ENCODE data around the gene CTNNAL1.

- TF ChIP-seq, protein P1, sequence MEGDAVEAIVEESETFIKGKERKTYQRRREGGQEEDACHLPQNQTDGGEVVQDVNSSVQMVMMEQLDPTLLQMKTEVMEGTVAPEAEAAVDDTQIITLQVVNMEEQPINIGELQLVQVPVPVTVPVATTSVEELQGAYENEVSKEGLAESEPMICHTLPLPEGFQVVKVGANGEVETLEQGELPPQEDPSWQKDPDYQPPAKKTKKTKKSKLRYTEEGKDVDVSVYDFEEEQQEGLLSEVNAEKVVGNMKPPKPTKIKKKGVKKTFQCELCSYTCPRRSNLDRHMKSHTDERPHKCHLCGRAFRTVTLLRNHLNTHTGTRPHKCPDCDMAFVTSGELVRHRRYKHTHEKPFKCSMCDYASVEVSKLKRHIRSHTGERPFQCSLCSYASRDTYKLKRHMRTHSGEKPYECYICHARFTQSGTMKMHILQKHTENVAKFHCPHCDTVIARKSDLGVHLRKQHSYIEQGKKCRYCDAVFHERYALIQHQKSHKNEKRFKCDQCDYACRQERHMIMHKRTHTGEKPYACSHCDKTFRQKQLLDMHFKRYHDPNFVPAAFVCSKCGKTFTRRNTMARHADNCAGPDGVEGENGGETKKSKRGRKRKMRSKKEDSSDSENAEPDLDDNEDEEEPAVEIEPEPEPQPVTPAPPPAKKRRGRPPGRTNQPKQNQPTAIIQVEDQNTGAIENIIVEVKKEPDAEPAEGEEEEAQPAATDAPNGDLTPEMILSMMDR (IDR thresholded peaks at IDR 0.05): no peak
- no peak for TF ChIP-seq EP300 (IDR thresholded peaks at IDR 0.05)
Observed at GRCh38 chr9:109033941-109034700, 20.8 kb upstream of the CTNNAL1 start.
